NCI-H1694 (cell line): ENCODE measurements around the gene NEUROD2.

Experiments used
- DNase-seq: peaks from one replicate; lab custom pipeline; 2025; lab: John Stamatoyannopoulos, UW

NEUROD2 gene

GRCh38 chr17:39580082-39580468 is 27.6 kb downstream of the NEUROD2 start:
- DNase-seq, result no peak

GRCh38 chr17:39579318-39580081 is 28.2 kb downstream of the NEUROD2 start:
- no peak for DNase-seq

- no peak for DNase-seq
Observed at GRCh38 chr17:39578272-39578671, 29.4 kb downstream of the NEUROD2 start.

GRCh38 chr17:39576187-39576586 is 31.5 kb downstream of the NEUROD2 start:
- peak; percentile 82 for DNase-seq

GRCh38 chr17:39573447-39574298 is 34.0 kb downstream of the NEUROD2 start:
- DNase-seq, result no peak

- DNase-seq, result no peak
Observed at GRCh38 chr17:39572121-39572520, 35.6 kb downstream of the NEUROD2 start.

GRCh38 chr17:39569126-39569525 is 38.6 kb downstream of the NEUROD2 start:
- DNase-seq, result no peak

GRCh38 chr17:39568702-39569101 is 39.0 kb downstream of the NEUROD2 start:
- DNase-seq, result peak; percentile 63

- no peak for DNase-seq
Observed at GRCh38 chr17:39566094-39566850, 41.4 kb downstream of the NEUROD2 start.

GRCh38 chr17:39564211-39564848 is 43.4 kb downstream of the NEUROD2 start:
- peak; percentile 59 for DNase-seq

GRCh38 chr17:39563476-39563875 is 44.2 kb downstream of the NEUROD2 start:
- DNase-seq, result peak; percentile 91

GRCh38 chr17:39562976-39563375 is 44.7 kb downstream of the NEUROD2 start:
- peak; percentile 65 for DNase-seq

GRCh38 chr17:39562395-39562794 is 45.3 kb downstream of the NEUROD2 start:
- DNase-seq, result no peak

- DNase-seq, result peak; percentile 92
Observed at GRCh38 chr17:39556423-39556822, 51.3 kb downstream of the NEUROD2 start.

- DNase-seq, result no peak
Observed at GRCh38 chr17:39555368-39555767, 52.4 kb downstream of the NEUROD2 start.
